Forelimb muscle (tissue), 1 donor: ENCODE data around the gene CST4. TPM values are rescaled to one million over a fixed set of nuclear protein-coding genes. Genes with fewer than 3 reads are reported as not detected.
"Not testable (repeated sequence)": the region's sequence is repeated elsewhere in the genome, so short reads cannot be mapped to it uniquely, and the experiment has no call there.

Source experiments
- DNase-seq: peaks from one replicate; pipeline ENCODE4 v3.0.0-alpha.2; 2013; ENCODE audit warnings: low read depth
- polyA plus RNA-seq: library from polyadenylated mRNA; unstranded; fragments of 120-200 nt; gene quantifications from one replicate; pipeline ENCODE4 v1.2.1, GENCODE V29; 2013; ENCODE audit not compliant: insufficient read length

Gene CST4
- polyA plus RNA-seq, 1 donor = not detected

DNA sequence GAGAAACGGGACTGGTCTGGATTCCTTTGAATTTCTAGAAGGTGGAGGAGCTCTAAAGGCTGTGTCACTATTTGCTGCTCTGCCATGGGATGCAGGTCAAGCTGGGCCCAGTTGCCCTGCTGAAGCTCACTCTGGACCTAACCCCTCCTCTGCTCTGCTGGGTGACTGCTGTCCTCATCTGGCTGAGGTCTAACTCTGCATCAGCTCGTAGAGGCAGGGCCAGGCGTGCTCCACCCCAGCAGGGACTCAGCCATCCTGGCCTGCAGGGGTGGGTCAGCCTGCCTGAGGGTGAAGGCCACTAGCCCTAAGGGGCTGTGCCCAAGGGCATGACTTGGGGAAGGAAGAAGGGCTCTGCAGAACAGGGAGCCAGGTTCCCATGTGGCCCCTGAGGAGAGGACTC, 852 bp downstream of the CST4 start:
- DNase-seq = no peak

GRCh38 chr20:23686046-23686750, 2.6 kb downstream of the CST4 start:
- no peak for DNase-seq

- DNase-seq = not testable (repeated sequence)
Observed at GRCh38 chr20:23685529-23685896, 3.3 kb downstream of the CST4 start.

GRCh38 chr20:23684261-23684660, 4.6 kb downstream of the CST4 start:
- DNase-seq = no peak

- DNase-seq = no peak
Observed at GRCh38 chr20:23683807-23684206, 5.0 kb downstream of the CST4 start.

DNA sequence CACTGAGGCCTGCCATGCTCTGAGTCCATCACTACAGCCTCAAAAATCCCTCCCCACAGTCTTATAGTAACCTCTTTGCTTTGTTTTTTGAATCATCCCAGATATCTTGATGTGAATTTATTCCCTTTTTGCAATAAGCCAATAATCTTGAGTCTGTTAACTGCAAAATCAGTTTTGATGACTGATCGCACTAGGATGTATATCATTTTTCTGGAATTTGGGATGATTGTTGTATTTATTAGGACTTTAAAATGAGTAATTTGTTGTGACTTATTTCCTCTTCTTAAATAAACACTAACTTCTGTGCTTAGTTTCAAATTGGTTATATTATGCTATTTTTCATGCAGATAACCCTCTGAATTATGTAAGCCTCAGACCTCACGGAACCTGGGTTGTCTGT, 5.6 kb downstream of the CST4 start:
- no peak for DNase-seq

- no peak for DNase-seq
Observed at GRCh38 chr20:23680146-23680545, 8.7 kb downstream of the CST4 start.

- no peak for DNase-seq
Observed at GRCh38 chr20:23679133-23680092, 9.4 kb downstream of the CST4 start.

GRCh38 chr20:23673209-23673608, 15.6 kb downstream of the CST4 start:
- DNase-seq = no peak

GRCh38 chr20:23672158-23672557, 16.7 kb downstream of the CST4 start:
- DNase-seq = no peak

DNA sequence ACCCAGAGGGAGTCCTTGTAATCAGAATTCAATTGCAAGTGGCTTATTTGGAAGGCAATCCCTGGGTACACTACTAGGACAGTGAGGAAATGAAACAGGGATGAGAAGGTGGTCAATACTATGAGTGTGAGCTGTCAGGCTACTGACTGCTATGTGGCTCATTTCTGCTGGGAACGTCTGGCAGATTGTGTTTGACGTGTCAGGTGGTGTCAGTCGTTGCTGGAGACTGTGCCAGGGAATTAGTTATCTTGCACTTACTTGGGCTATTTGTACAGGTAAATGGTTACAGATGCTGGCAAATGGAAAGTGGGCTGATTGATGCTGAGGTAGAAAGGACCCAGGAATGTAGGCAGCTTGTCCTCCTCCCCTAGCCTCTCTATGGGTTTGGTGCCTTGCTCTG, 17.4 kb downstream of the CST4 start:
- no peak for DNase-seq

- no peak for DNase-seq
Observed at GRCh38 chr20:23670361-23670760, 18.5 kb downstream of the CST4 start.

DNA sequence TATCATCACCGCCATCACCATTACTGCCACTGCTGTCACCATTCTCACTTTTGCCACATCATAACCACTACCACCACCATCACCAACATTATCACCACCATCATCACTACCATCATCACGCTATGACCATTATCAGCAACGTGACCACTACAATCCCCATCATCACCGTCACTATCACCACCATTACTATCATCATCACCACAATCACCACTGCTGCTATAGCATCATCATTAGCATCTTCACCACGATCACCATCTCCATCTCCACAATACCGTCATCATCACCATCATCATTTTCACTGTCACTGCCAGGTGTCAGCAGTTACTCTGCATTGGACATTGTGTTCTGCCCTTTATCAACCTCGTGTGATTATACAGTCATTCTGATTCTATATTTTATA, 19.0 kb downstream of the CST4 start:
- no peak for DNase-seq

DNA sequence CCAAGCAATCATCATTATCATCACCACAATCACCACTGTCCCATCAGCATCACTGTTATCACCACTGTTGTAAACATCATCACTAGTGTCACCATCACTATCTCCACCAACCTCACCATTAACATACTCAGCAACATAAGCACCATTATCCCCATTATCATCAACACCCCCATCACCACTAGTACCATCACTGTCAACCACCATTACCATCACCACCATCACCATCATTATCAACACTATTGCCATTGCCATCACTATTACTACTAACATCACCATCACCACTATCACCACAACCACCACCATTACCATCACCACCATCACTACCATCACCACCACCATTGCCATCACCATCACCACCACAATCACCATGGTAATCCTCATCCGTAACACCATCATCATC, 19.5 kb downstream of the CST4 start:
- no peak for DNase-seq

GRCh38 chr20:23668477-23668951, 20.3 kb downstream of the CST4 start:
- DNase-seq = no peak

GRCh38 chr20:23667666-23668065, 21.2 kb downstream of the CST4 start:
- no peak for DNase-seq

DNA sequence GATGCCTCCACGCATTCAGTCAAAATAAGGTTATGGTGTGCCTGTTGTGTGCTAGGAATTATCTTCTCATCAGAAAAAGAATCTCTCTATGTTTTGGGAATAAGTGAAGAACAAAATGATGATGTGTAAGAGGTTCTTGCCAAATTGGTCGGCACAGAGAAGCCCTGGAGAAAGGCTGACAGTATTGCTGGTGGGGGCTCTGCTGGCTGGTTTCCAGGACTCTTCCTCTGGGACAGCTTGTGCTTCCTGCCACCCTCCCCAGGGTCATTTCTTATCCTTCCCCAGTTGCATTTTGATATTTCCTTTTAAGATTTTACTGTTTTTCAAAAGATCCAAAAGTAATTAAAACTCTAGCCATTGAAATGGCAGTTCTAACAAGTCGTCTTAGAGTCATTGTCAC, 22.1 kb downstream of the CST4 start:
- no peak for DNase-seq

DNA sequence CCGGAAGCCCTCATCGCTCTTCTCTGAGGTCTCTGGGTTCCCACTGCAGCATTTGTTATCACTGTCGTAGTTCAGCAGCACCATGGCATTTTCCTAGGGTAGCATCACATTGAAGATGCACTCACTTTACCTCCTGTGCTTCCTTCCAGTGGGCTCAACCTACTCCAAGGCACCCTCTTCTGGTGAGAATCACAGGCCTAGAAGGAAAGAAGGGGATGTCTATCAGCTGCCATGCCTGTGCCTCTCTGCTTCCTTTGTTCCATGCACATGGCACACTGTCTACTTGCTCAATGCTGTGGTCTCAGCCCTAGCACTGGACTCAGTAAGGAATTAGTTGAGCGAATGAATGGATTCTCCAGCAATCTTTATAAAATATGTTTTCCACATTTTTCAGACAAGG, 22.6 kb downstream of the CST4 start:
- no peak for DNase-seq

GRCh38 chr20:23664954-23665353, 23.9 kb downstream of the CST4 start:
- no peak for DNase-seq

DNA sequence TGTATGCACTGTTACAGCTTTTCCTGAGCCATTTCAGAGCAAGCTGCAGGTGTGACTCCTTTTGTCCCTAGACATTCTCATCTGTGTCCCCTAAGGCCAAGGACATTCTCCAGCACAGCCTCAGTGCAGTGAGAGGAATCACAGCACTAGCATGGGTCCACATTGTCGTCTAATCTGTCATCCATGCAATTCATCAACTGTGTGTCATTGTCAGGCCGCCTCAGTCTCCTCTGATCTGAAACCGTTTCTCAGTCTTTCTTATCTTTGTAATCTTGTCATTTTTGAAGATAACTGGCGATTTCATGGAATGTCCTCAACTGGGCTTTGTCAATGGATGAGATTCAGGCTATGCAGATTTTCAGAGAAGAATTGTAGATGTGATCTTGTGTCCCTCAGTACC, 24.8 kb downstream of the CST4 start:
- DNase-seq = not testable (repeated sequence)

- no peak for DNase-seq
Observed at GRCh38 chr20:23663180-23663579, 25.7 kb downstream of the CST4 start.

DNA sequence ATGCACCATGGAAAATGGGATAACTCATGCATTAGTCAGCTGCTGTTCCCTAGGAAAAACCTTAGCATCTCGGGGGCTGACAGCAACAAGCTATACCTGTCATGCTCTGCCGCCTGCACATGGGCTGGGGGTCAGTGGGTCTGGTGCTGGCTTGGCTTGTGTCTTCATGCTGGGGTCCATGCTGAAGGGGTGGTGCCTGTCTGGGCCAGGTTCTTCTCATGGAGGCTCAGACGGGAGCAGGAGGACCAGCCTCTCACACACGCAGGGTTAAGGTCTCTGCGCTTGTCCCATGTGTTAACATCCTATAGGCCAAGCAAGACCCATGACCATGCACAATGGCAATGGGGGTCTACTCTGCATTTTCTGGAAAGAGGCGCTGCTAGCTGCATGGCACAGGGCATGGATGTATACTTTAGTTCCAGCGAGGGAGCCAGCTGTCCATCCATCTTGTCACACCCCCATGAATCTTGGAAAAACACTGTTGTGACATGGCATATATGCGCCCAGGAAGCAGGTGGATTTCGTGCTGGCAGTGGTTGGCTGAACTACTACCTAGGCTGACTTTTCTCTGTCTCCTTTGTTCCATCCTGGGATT, 26.5 kb downstream of the CST4 start:
- DNase-seq = no peak
